Activated CD4-positive, alpha-beta T cell treated with anti-CD3 and anti-CD28 coated beads, Interleukin-2, amount 10 ng/mL, durations not matched to agents 24 days and 14 days (primary cell): ENCODE data around the gene AKAP13. TPM values are rescaled to one million over a fixed set of nuclear protein-coding genes. Genes with fewer than 3 reads are reported as not detected.

Source experiments
- DNase-seq: peaks from one replicate; pipeline ENCODE4 v3.0.0; 2022
- H3K27ac Mint-ChIP-seq: one replicate; pipeline ENCODE4 v1.8.0; 2022; ENCODE audit warnings: mild to moderate bottlenecking, mixed read lengths
- H3K27me3 Mint-ChIP-seq: one replicate; pipeline ENCODE4 v1.8.0; 2022; ENCODE audit warnings: mixed read lengths
- H3K36me3 Mint-ChIP-seq: one replicate; pipeline ENCODE4 v1.8.0; 2022; ENCODE audit warnings: low read depth, mild to moderate bottlenecking, mixed read lengths
- H3K4me1 Mint-ChIP-seq: one replicate; pipeline ENCODE4 v1.8.0; 2021; ENCODE audit warnings: mixed read lengths
- H3K4me3 Mint-ChIP-seq: one replicate; pipeline ENCODE4 v1.8.0; 2022; ENCODE audit warnings: mild to moderate bottlenecking, moderate library complexity, mixed read lengths
- H3K9me3 Mint-ChIP-seq: one replicate; pipeline ENCODE4 v1.8.0; 2021; ENCODE audit warnings: mixed read lengths
- intact Hi-C: fragments of 100-400 bp; cut with micrococcal nuclease; formaldehyde crosslinking; loops from one replicate; pipeline ENCODE4 v1.15.1; 2023
- total RNA-seq: library from RNA; stranded (reverse); gene quantifications from 2 replicates; pipeline ENCODE4 v1.2.3, GENCODE V29; 2022

Gene AKAP13
- total RNA-seq, 1 donor from 2014 or later: 71.3 TPM

DNA sequence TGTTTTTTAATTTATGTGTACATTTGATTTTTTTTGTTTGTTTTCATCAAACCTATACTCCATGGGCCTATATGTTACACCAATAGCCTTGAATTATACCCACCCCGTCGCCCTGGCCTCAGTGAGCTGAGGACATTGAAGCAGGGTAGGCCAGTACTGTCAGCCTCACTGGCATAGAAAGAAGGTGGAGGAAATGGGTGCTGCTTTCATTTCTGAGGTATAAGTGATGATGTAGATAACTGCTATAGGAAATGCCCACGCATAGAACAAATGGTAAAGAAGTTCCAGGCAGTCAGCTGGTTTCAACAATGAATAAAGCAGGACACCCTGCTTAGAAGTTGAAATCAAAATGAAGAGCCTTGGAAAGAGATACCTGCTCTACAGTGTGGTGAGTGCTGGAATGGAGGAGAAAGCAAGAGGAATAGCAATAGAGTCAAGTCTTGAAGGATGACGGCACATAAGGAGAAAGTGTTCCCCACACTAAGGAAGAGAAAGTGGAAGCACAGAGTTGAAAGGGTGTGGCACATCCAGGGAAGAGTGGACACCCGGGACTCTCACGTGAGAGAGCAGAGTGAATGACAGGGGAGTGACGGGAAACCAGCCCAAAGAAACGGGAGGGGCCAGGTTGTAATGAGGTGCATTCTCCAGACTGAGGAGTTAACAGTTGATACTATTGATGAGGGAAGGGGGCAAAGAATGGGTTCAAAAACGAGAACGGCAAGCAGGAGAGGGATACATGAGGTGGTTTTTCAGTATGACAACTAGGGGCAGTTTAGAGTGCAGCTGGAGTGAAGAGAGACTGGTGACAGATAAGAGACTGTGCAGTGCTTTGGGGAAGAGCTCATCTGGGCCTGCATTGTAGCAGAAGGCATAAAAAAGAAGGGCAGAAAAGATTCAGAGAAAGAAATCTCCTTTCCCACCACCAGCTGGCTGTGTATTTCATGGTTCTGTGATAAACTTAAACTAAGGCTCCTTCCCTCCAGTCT is 343.9 kb downstream of the AKAP13 start:
- H3K9me3 Mint-ChIP-seq: no peaks in the 10 kb centered on the region
- DNase-seq: peak; percentile 67

GRCh38 chr15:85725019-85725418 is 344.6 kb downstream of the AKAP13 start:
- Mint-ChIP-seq H3K9me3 (no peaks in the 10 kb centered on the region), H3K4me1 (peaks cover 33% of the 10 kb centered on the region), H3K36me3 (peaks cover 72% of the 10 kb centered on the region), H3K27me3 (no peaks in the 10 kb centered on the region), H3K27ac (peak overlapping the region; percentile 90), H3K4me3 (no peak overlapping the region)
- intact Hi-C loops: loop anchor here (2.0 kb wide), 1 partner anchor 18 kb away; no protein-coding TSS in a partner anchor
- DNase-seq: no peak

More for the DNA sequence above, 343.9 kb downstream of the AKAP13 start:
- H3K27ac Mint-ChIP-seq: peak overlapping the region; percentile 90
- peak overlapping the region; percentile 67 for H3K4me3 Mint-ChIP-seq
- H3K27me3 Mint-ChIP-seq: no peaks in the 10 kb centered on the region
- intact Hi-C loops: loop anchor here (1.0 to 5.0 kb wide), 3 partner anchors 17 to 237 kb away; no protein-coding TSS in a partner anchor
- peaks cover 30% of the 10 kb centered on the region for H3K4me1 Mint-ChIP-seq
- peaks cover 72% of the 10 kb centered on the region for H3K36me3 Mint-ChIP-seq

- intact Hi-C loops: loop anchor here (2.0 kb wide), 1 partner anchor 19 kb away; no protein-coding TSS in a partner anchor
- Mint-ChIP-seq H3K27me3 (no peaks in the 10 kb centered on the region), H3K4me1 (peaks cover 37% of the 10 kb centered on the region), H3K9me3 (no peaks in the 10 kb centered on the region), H3K4me3 (no peak overlapping the region), H3K27ac (no peak overlapping the region), H3K36me3 (peaks cover 74% of the 10 kb centered on the region)
- DNase-seq: no peak
These were observed 345.2 kb downstream of the AKAP13 start for GRCh38 chr15:85725564-85725963.

DNA sequence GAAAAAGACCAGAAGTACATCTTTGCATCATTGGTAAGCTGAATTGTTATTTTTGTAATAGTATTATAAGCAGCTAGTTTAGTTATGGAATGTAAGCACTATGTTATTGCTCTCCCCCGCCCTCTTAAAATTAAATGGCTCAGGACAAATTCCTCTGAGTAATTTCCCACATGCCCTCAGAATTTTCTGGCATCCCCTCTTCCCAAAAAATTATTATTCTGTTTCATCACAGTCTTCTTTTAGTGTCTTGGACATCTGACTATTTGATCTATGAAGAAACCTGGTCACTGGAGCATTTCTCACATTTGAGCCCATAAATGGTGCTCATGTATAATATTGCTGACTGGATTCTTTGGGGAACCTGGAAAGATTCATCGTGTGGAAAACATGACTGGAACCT is 346.1 kb downstream of the AKAP13 start:
- Mint-ChIP-seq H3K27me3 (no peaks in the 10 kb centered on the region), H3K4me1 (peaks cover 33% of the 10 kb centered on the region), H3K9me3 (no peaks in the 10 kb centered on the region), H3K36me3 (peaks cover 75% of the 10 kb centered on the region), H3K4me3 (no peak overlapping the region), H3K27ac (no peak overlapping the region)
- intact Hi-C loops: no loop called here
- DNase-seq: no peak

DNA sequence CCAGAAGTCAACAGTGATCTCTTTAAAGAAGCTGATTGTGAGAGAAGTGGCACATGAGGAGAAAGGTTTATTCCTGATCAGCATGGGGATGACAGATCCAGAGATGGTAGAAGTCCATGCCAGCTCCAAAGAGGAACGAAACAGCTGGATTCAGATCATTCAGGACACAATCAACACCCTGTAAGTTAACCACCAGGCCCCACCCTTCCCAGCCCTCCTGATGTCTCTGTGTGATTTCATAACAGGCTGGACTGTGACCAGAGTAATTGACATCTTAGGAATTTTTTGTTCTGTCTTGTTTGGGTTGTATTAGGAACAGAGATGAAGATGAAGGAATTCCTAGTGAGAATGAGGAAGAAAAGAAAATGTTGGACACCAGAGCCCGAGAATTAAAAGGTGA is 346.7 kb downstream of the AKAP13 start:
- Mint-ChIP-seq H3K4me1 (peaks cover 33% of the 10 kb centered on the region), H3K27ac (no peak overlapping the region), H3K9me3 (no peaks in the 10 kb centered on the region), H3K4me3 (no peak overlapping the region), H3K27me3 (no peaks in the 10 kb centered on the region), H3K36me3 (peaks cover 73% of the 10 kb centered on the region)
- no peak for DNase-seq
- intact Hi-C loops: no loop called here

DNA sequence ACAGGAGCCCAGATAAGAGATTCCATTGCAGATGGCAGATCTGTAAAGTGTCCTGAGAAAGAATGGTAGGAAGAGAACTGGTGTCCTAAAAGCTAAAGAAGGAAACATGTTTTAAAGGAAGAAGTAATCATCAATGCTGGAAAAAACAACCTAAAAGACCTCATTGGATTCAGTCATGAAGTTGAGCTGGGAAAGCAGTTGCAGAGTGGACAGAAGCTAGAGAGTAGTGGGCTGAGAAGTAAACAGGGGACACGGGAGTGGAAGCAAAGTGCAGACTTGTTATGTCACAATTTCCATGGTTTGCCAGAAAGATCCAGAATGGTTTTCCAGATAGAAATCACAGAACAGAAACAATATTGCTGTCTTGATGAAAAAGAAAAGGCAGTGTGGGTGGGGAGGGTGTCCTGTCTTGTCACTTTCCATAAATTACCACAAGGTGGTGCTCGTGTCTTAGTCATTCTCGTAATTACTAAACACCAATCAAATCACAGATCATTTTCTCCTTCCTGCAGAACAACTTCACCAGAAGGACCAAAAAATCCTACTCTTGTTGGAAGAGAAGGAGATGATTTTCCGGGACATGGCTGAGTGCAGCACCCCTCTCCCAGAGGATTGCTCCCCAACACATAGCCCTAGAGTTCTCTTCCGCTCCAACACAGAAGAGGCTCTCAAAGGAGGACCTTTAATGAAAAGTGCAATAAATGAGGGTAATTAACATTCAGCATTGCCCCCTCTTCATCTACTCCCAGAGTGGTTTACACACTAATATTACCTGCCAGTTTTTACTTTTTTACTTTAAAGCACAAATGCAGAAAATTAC is 349.8 kb downstream of the AKAP13 start:
- H3K27ac Mint-ChIP-seq: peak overlapping the region; percentile 13
- intact Hi-C loops: loop anchor here (1.0 to 5.0 kb wide), 2 partner anchors 62 to 110 kb away; partner anchors contain the start of gene KLHL25

DNA sequence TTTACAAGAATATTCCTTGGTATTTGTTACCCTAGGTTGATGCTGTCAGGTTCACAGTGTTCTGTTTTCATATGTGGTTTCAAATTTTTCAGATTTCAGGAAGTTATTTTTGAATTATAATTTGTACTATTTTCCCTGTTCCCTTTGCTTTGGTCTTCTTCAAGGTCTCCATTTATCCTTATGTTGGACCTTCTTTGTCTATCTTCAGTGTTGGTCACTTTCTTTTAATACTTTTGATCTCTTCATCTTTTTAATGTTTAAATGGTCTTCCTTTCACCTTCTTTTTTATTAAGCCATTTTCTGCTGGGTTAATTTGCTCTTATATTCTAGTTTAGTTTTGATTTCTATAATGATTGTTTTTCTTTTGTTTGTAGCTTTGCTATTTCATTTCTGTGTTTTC is 353.0 kb downstream of the AKAP13 start:
- H3K27me3 Mint-ChIP-seq: no peaks in the 10 kb centered on the region
- peaks cover 72% of the 10 kb centered on the region for H3K36me3 Mint-ChIP-seq
- no peak overlapping the region for H3K27ac Mint-ChIP-seq
- peaks cover 9% of the 10 kb centered on the region for H3K4me1 Mint-ChIP-seq
- H3K4me3 Mint-ChIP-seq: no peak overlapping the region
- peaks cover 11% of the 10 kb centered on the region for H3K9me3 Mint-ChIP-seq
- intact Hi-C loops: loop anchor here (5.0 kb wide), 1 partner anchor 59 kb away; the partner anchor contains the start of gene KLHL25
- no peak for DNase-seq

More for the DNA sequence above, 349.8 kb downstream of the AKAP13 start:
- Mint-ChIP-seq H3K36me3 (peaks cover 78% of the 10 kb centered on the region), H3K9me3 (peaks cover 11% of the 10 kb centered on the region), H3K4me3 (no peak overlapping the region), H3K27me3 (no peaks in the 10 kb centered on the region), H3K4me1 (peaks cover 15% of the 10 kb centered on the region)
- peak; percentile 87 for DNase-seq

- H3K36me3 Mint-ChIP-seq: peaks cover 61% of the 10 kb centered on the region
These were observed 356.7 kb downstream of the AKAP13 start for GRCh38 chr15:85737061-85737460.

GRCh38 chr15:85741021-85741421 is 360.6 kb downstream of the AKAP13 start:
- Mint-ChIP-seq H3K36me3 (peaks cover 53% of the 10 kb centered on the region), H3K4me1 (peaks cover 2% of the 10 kb centered on the region), H3K9me3 (no peaks in the 10 kb centered on the region), H3K4me3 (no peak overlapping the region), H3K27ac (no peak overlapping the region), H3K27me3 (no peaks in the 10 kb centered on the region)
- intact Hi-C loops: no loop called here
- DNase-seq: no peak

More at GRCh38 chr15:85737061-85737460, 356.7 kb downstream of the AKAP13 start:
- no peak overlapping the region for H3K27ac Mint-ChIP-seq
- H3K27me3 Mint-ChIP-seq: no peaks in the 10 kb centered on the region
- H3K4me1 Mint-ChIP-seq: peaks cover 2% of the 10 kb centered on the region
- intact Hi-C loops: no loop called here
- H3K4me3 Mint-ChIP-seq: no peak overlapping the region
- peaks cover 11% of the 10 kb centered on the region for H3K9me3 Mint-ChIP-seq
- DNase-seq: no peak

GRCh38 chr15:85741662-85742061 is 361.3 kb downstream of the AKAP13 start:
- Mint-ChIP-seq H3K27me3 (no peaks in the 10 kb centered on the region), H3K4me1 (peaks cover 2% of the 10 kb centered on the region), H3K36me3 (peaks cover 54% of the 10 kb centered on the region), H3K27ac (peak overlapping the region; percentile 20), H3K4me3 (no peak overlapping the region), H3K9me3 (no peaks in the 10 kb centered on the region)
- intact Hi-C loops: no loop called here
- no peak for DNase-seq

DNA sequence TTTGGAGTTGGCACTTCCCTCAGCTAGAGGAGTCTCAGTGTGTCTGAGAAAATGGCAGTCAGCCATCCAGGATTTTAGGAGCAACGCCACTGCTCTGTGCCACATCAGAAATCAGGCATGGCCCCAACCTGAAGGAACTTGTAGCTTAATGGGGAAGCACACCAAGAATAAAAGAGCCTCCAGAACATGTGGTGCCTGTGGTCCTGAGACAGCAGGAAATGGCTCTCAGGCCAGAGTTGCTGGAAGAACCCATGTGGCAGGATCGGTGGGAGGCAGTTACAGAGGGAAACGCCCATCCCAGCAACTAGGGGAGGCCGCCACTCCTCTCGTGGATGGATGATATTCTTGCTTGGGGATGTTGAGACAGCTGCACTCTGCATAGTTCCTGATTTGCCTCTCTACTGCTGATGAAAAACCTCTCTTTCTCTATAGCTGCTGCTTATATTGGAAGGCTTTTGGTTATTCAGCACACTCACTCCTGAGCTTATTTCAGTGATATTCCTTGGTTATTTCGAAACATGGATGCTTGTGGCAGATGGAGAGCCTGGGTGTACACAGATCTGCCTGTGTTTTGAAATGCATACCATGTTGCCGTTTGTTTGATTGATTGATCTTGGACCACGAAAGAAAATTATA is 361.9 kb downstream of the AKAP13 start:
- Mint-ChIP-seq H3K9me3 (no peaks in the 10 kb centered on the region), H3K4me1 (peaks cover 2% of the 10 kb centered on the region), H3K27ac (peak overlapping the region; percentile 20), H3K4me3 (no peak overlapping the region), H3K27me3 (no peaks in the 10 kb centered on the region), H3K36me3 (peaks cover 50% of the 10 kb centered on the region)
- intact Hi-C loops: no loop called here
- no peak for DNase-seq

DNA sequence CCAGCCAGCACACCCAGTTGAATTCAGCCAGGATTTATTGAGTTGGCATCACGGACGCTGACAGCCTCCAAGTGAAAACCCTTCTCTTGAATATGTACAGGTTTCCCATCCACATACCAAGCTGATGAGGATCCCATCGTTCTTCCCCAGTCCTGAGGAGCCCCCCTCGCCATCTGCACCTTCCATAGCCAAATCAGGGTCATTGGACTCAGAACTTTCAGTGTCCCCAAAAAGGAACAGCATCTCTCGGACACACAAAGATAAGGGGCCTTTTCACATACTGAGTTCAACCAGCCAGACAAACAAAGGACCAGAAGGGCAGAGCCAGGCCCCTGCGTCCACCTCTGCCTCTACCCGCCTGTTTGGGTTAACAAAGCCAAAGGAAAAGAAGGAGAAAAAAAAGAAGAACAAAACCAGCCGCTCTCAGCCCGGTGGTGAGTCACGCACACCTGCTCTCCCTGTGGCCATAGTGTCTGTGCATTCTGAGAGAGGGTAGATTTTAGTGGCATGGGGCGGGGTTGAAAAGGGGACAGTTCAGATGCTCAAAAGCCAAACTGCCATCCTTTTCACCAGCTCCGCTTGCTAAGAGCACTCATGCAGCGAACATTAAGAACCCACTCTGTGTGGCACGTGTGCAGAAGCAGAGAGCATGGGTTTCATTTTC is 363.1 kb downstream of the AKAP13 start:
- Mint-ChIP-seq H3K4me1 (peaks cover 2% of the 10 kb centered on the region), H3K36me3 (peaks cover 49% of the 10 kb centered on the region), H3K27me3 (no peaks in the 10 kb centered on the region), H3K4me3 (no peak overlapping the region), H3K9me3 (no peaks in the 10 kb centered on the region), H3K27ac (no peak overlapping the region)
- intact Hi-C loops: no loop called here
- no peak for DNase-seq

DNA sequence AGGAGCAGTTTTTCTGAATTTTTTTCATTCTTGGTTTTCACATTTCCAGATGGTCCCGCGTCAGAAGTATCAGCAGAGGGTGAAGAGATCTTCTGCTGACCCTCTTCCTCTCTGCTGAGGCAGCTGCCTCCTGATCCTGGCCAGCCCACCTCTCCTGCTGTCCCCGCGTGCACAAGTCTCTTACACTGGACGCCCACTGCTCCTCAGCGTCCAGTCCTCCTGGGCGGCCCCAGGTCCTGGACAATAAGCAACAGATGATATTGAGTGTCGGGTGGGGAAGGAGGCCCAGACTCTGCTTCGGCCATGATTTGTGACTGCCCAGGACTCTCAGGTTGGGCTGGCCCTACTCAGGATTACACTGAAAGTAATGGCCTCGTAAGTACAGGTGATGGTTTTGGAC is 364.2 kb downstream of the AKAP13 start:
- intact Hi-C loops: no loop called here
- Mint-ChIP-seq H3K27ac (no peak overlapping the region), H3K9me3 (no peaks in the 10 kb centered on the region), H3K27me3 (no peaks in the 10 kb centered on the region), H3K36me3 (peaks cover 52% of the 10 kb centered on the region), H3K4me1 (peaks cover 2% of the 10 kb centered on the region), H3K4me3 (no peak overlapping the region)
- no peak for DNase-seq
